GM12875 (cell line): ENCODE data around the gene FOXO1.

Source experiments
- H3K4me3 ChIP-seq: one replicate; pipeline ENCODE4 v1.5.1; 2011; ENCODE audit warnings: low read depth, low read length, control low read depth
- TF ChIP-seq, protein P1 (sequence below): IDR thresholded peaks from 2 replicates; pipeline ENCODE4 v1.5.1; 2011; ENCODE audit warnings: low read depth, mild to moderate bottlenecking, control low read depth, inconsistent platforms, low read length, moderate library complexity, borderline replicate concordance; ENCODE audit not compliant: insufficient read depth

Gene FOXO1

DNA sequence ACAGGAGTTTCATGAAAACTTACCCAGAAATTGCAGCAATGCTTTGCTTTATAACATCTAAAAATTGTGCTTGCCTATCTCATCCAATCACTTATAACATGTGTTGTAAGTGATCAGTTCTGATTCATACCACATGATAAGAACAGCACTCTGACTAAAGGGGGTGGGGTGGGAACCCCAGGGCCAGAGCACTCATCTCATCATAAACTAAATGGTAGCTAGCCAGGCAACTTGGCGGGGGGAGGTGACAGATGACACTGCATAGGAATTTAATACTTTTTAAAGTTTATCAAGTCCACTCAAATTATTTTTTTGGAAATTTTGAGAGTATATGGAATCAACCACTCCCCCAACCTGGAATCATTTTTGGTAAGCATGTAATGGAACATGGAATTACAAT lies 42.1 kb downstream of the FOXO1 start:
- TF ChIP-seq, protein P1, sequence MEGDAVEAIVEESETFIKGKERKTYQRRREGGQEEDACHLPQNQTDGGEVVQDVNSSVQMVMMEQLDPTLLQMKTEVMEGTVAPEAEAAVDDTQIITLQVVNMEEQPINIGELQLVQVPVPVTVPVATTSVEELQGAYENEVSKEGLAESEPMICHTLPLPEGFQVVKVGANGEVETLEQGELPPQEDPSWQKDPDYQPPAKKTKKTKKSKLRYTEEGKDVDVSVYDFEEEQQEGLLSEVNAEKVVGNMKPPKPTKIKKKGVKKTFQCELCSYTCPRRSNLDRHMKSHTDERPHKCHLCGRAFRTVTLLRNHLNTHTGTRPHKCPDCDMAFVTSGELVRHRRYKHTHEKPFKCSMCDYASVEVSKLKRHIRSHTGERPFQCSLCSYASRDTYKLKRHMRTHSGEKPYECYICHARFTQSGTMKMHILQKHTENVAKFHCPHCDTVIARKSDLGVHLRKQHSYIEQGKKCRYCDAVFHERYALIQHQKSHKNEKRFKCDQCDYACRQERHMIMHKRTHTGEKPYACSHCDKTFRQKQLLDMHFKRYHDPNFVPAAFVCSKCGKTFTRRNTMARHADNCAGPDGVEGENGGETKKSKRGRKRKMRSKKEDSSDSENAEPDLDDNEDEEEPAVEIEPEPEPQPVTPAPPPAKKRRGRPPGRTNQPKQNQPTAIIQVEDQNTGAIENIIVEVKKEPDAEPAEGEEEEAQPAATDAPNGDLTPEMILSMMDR, result no peak
- no peak overlapping the region for H3K4me3 ChIP-seq

DNA sequence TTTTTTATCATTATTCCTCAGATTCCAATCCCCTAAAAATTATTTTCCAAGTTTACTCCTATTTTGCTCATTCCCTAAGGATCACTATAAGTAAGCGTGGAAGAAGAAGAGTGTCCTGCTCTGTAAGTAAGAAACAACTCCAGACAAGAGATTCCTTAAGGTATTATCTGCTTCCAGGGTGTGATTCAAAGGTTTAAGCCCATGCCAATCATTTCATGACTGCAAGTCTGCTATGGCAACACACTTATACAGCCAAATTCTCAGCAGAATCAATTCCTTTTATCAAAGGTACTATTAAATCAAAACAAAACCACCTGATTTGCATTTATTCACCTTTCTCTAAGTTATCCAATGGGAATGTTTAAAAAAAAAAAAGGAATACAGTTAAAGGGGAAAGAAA lies 43.7 kb downstream of the FOXO1 start:
- no peak overlapping the region for H3K4me3 ChIP-seq
- TF ChIP-seq, protein P1, result no peak

DNA sequence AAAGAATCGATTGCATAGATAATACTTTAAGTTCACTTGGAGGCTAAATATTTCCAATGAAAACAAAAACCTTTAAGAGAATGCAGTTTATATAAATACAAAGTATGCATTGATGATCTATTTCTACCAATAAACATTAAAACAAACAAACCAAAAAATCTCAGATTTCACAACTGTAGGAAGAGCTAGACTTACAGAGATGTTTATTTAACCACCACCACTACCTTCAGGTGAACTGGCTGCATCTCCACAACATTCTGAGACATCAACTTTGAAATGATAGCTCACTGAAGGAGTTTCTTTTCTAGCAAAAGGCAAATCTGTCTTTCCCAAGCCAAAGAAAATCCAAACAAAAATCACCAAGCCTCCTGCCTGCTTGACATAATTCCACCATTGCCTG lies 44.2 kb downstream of the FOXO1 start:
- TF ChIP-seq, protein P1, result no peak

DNA sequence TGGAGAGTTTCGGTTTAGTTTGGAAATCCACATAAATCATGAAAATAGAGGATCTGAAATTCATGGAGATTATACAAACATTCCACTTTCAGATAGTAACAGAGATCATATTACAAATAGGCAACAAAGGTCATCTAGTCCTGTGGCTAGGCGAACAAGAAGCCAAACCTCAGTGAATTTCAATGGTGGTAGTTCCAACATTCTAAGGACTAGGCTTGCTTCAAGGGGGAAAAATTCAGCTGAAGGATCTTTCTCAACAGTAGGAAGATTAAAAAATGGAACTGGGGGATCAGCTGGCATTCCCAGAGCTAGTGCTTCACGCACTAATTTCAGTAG lies 47.0 kb downstream of the FOXO1 start:
- TF ChIP-seq, protein P1, result no peak
- no peak overlapping the region for H3K4me3 ChIP-seq

More for the DNA sequence above, 44.2 kb downstream of the FOXO1 start:
- no peak overlapping the region for H3K4me3 ChIP-seq

DNA sequence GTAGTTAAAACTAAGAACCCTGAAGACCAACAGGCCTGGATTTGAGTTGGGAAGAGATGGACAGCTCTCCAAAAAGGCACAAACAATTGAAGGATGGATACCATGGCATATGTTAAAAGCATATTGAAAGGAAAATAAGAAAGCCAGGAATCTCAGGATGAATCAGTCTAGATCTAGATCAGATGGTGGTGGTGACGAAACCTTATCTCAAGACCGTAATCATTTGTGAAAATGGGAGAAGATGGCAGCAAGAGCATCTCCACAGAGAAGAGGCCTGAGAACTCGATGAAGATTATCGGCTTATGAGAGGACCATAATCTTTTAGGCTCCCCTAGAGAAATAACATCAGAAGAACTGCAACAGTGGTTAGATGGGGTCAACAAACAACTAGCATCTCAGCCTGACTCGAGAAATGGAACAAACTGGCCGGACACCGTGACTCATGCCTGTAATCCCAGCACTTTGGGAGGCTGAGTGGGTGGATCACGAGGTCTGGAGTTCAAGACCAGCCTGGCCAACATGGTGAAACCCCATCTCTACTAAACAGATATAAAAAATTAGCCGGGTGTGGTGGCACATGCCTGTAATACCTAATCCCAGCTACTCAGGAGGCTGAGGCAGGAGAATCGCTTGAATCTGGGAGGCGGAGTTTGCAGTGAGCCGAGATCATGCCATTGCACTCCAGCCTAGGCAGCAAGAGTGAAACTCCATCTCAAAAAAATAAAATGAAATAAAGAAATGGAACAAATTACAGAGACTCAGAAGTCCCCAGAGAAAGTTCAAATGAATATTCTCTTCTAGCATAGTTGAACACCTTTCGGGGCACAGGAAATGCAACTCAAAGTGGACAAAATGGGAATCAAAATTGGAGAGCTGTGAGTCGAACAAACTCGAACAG lies 47.6 kb downstream of the FOXO1 start:
- TF ChIP-seq, protein P1, result no peak
- no peak overlapping the region for H3K4me3 ChIP-seq

DNA sequence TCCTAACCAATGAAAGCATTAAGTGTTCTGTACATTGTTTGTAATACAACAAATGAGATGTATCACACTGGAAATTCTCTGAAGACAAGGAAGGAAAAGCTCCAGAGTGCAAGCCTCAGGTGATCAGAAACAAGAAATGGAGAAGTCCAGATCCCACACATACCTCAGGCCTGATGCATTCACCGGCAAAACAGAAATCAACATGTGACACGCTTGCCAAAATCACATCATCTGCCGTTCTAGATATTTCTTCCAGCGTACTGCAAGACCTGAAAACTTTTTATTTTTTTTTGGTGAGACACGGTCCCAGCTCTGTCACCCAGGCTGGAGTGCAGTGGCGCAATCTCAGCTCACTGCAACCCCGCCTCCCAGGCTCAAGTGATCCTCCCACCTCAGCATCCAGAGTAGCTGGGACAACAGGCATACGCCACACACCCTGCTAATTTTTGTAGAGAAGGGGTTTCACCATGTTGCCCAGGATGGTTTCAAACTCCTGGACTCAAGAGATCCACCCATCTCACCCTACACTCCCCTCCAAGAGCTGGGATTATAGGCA lies 48.6 kb downstream of the FOXO1 start:
- no peak overlapping the region for H3K4me3 ChIP-seq
- TF ChIP-seq, protein P1, result no peak

DNA sequence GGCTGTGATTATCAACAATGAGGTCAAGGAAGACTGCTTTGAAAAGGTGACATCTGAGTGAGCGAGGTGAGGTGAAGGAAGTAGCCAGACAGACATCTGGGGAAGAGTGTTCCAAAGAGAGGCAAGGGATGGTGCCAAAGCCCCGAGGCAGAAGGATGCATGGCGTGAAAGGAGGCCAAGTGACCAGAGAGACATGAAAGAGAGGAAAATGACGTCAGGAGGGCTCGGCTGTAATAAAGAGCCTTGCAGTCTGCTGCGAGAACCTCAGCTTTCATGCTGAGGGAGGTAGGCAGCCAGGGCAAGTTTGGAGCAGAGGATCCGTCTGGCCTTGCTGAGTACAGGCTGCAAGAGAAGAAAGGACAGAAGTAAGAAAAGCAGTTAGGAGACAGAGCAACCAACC lies 50.8 kb downstream of the FOXO1 start:
- TF ChIP-seq, protein P1, result no peak
- H3K4me3 ChIP-seq, result no peak overlapping the region
